ENCODE results near the gene UGT1A5. TPM values are rescaled to one million over a fixed set of nuclear protein-coding genes. Genes with fewer than 3 reads are reported as not detected.
"Not testable (repeated sequence)": the region's sequence is repeated elsewhere in the genome, so short reads cannot be mapped to it uniquely, and the experiment has no call there.

Gene UGT1A5
- total RNA-seq, 1 experiment from 2014 or later: not detected

GRCh38 chr2:233698740-233699139 lies 14.0 kb upstream of the UGT1A5 start:
- Histone ChIP-seq H3K27ac (ENCODE audit: low read depth, low read length, poor library complexity, severe bottlenecking) (no peak overlapping the region), H3K36me3 (ENCODE audit: insufficient read depth, low read length, poor library complexity, severe bottlenecking) (no peaks in the 10 kb centered on the region), H3K9me3 (ENCODE audit: low read depth, low read length, poor library complexity, severe bottlenecking) (peaks cover 8% of the 10 kb centered on the region), H3K4me1 (ENCODE audit: insufficient read depth, low read length, poor library complexity, severe bottlenecking) (peaks cover 9% of the 10 kb centered on the region), H3K4me3 (ENCODE audit: low read depth, low read length, poor library complexity, severe bottlenecking) (no peak overlapping the region), H3K27me3 (replicated peaks; ENCODE audit: insufficient read depth, low read depth, low read length, poor library complexity) (no peaks in the 10 kb centered on the region)
- DNase-seq (ENCODE audit: low spot score): no peak
- POLR2A ChIA-PET (ENCODE audit: low non-redundant PET): no interaction called here
- no TSS peak for BruUV-seq (replicated peaks)
- CTCF ChIA-PET: no interaction called here
- TF ChIP-seq CTCF (conservative IDR thresholded peaks at IDR 0.05; ENCODE audit: low read depth, low read length): no peak
- no peak for TF ChIP-seq EZH2 (IDR thresholded peaks at IDR 0.05; ENCODE audit: borderline replicate concordance, low read depth, low read length, poor library complexity, severe bottlenecking)
- intact Hi-C loops (cut with micrococcal nuclease; ENCODE audit: unreplicated experiment): no loop called here

- no peak for DNase-seq (ENCODE audit: low spot score)
- peaks cover 8% of the 10 kb centered on the region for H3K9me3 ChIP-seq (ENCODE audit: low read depth, low read length, poor library complexity, severe bottlenecking)
- H3K36me3 ChIP-seq (ENCODE audit: insufficient read depth, low read length, poor library complexity, severe bottlenecking): no peaks in the 10 kb centered on the region
- TF ChIP-seq EZH2 (IDR thresholded peaks at IDR 0.05; ENCODE audit: borderline replicate concordance, low read depth, low read length, poor library complexity, severe bottlenecking): no peak
- TF ChIP-seq CTCF (conservative IDR thresholded peaks at IDR 0.05; ENCODE audit: low read depth, low read length): no peak
- H3K4me3 ChIP-seq (ENCODE audit: low read depth, low read length, poor library complexity, severe bottlenecking): no peak overlapping the region
- no peaks in the 10 kb centered on the region for H3K27me3 ChIP-seq (replicated peaks; ENCODE audit: insufficient read depth, low read depth, low read length, poor library complexity)
- ChIA-PET CTCF (no interaction called here), POLR2A (ENCODE audit: low non-redundant PET) (no interaction called here)
- BruUV-seq (replicated peaks): TSS peak; percentile 51
- H3K27ac ChIP-seq (ENCODE audit: low read depth, low read length, poor library complexity, severe bottlenecking): peak overlapping the region; percentile 83
- H3K4me1 ChIP-seq (ENCODE audit: insufficient read depth, low read length, poor library complexity, severe bottlenecking): peaks cover 9% of the 10 kb centered on the region
- intact Hi-C loops (cut with micrococcal nuclease; ENCODE audit: unreplicated experiment): no loop called here
Measured at GRCh38 chr2:233699424-233700027, 13.2 kb upstream of the UGT1A5 start.

- ChIA-PET POLR2A (ENCODE audit: low non-redundant PET) (no interaction called here), CTCF (no interaction called here)
- H3K4me1 ChIP-seq (ENCODE audit: insufficient read depth, low read length, poor library complexity, severe bottlenecking): peaks cover 9% of the 10 kb centered on the region
- H3K9me3 ChIP-seq (ENCODE audit: low read depth, low read length, poor library complexity, severe bottlenecking): peaks cover 8% of the 10 kb centered on the region
- BruUV-seq (replicated peaks): no TSS peak
- intact Hi-C loops (cut with micrococcal nuclease; ENCODE audit: unreplicated experiment): no loop called here
- H3K27ac ChIP-seq (ENCODE audit: low read depth, low read length, poor library complexity, severe bottlenecking): peak overlapping the region; percentile 83
- H3K36me3 ChIP-seq (ENCODE audit: insufficient read depth, low read length, poor library complexity, severe bottlenecking): no peaks in the 10 kb centered on the region
- TF ChIP-seq EZH2 (IDR thresholded peaks at IDR 0.05; ENCODE audit: borderline replicate concordance, low read depth, low read length, poor library complexity, severe bottlenecking) (no peak), CTCF (conservative IDR thresholded peaks at IDR 0.05; ENCODE audit: low read depth, low read length) (no peak)
- DNase-seq (ENCODE audit: low spot score): peak; percentile 73
- no peaks in the 10 kb centered on the region for H3K27me3 ChIP-seq (replicated peaks; ENCODE audit: insufficient read depth, low read depth, low read length, poor library complexity)
- H3K4me3 ChIP-seq (ENCODE audit: low read depth, low read length, poor library complexity, severe bottlenecking): no peak overlapping the region
Measured at GRCh38 chr2:233700028-233700635, 12.6 kb upstream of the UGT1A5 start.

GRCh38 chr2:233700842-233701241 lies 11.9 kb upstream of the UGT1A5 start:
- H3K36me3 ChIP-seq (ENCODE audit: insufficient read depth, low read length, poor library complexity, severe bottlenecking); H3K27ac ChIP-seq (ENCODE audit: low read depth, low read length, poor library complexity, severe bottlenecking); H3K4me3 ChIP-seq (ENCODE audit: low read depth, low read length, poor library complexity, severe bottlenecking); intact Hi-C loops (cut with micrococcal nuclease; ENCODE audit: unreplicated experiment); H3K9me3 ChIP-seq (ENCODE audit: low read depth, low read length, poor library complexity, severe bottlenecking); POLR2A ChIA-PET (ENCODE audit: low non-redundant PET); DNase-seq (ENCODE audit: low spot score); BruUV-seq (replicated peaks); CTCF ChIA-PET; H3K4me1 ChIP-seq (ENCODE audit: insufficient read depth, low read length, poor library complexity, severe bottlenecking); H3K27me3 ChIP-seq (replicated peaks; ENCODE audit: insufficient read depth, low read depth, low read length, poor library complexity): not testable (repeated sequence)

Data from A673 (cell line).